Activated CD4-positive, CD25-positive, alpha-beta regulatory T cell treated with anti-CD3 and anti-CD28 coated beads, Interleukin-2, amount 50 U/mL, for 24 hours (primary cell): ENCODE measurements around the gene ZHX3.

ENCODE experiments used
- ATAC-seq, 2 donors: fragments of 150-1000 bp; cut with Tn5 transposase; one replicate each; pipeline ENCODE4 v1.10.0; 2021; ENCODE audit warnings: mild to moderate bottlenecking in 1 of 2, moderate library complexity in 1 of 2

The ZHX3 gene

GRCh38 chr20:41168281-41169161, 149.0 kb downstream of the ZHX3 start:
- no peak for ATAC-seq

GRCh38 chr20:41167481-41168253, 149.9 kb downstream of the ZHX3 start:
- no peak for ATAC-seq

GRCh38 chr20:41167118-41167470, 150.4 kb downstream of the ZHX3 start:
- no peak for ATAC-seq

- no peak for ATAC-seq
Measured at GRCh38 chr20:41166201-41167117, 151.1 kb downstream of the ZHX3 start.

- ATAC-seq, result no peak
Measured at GRCh38 chr20:41165001-41165882, 152.3 kb downstream of the ZHX3 start.

GRCh38 chr20:41163821-41164220, 153.7 kb downstream of the ZHX3 start:
- ATAC-seq, result no peak

GRCh38 chr20:41162396-41162795, 155.1 kb downstream of the ZHX3 start:
- no peak for ATAC-seq

GRCh38 chr20:41161886-41162285, 155.6 kb downstream of the ZHX3 start:
- ATAC-seq, result no peak

GRCh38 chr20:41160686-41161085, 156.8 kb downstream of the ZHX3 start:
- ATAC-seq, result no peak

- ATAC-seq, result no peak
Measured at GRCh38 chr20:41159547-41159946, 158.0 kb downstream of the ZHX3 start.

- no peak for ATAC-seq
Measured at GRCh38 chr20:41158082-41158625, 159.4 kb downstream of the ZHX3 start.

GRCh38 chr20:41155261-41155660, 162.3 kb downstream of the ZHX3 start:
- no peak for ATAC-seq

GRCh38 chr20:41154436-41155176, 162.9 kb downstream of the ZHX3 start:
- no peak for ATAC-seq

GRCh38 chr20:41152108-41152757, 165.3 kb downstream of the ZHX3 start:
- no peak for ATAC-seq

GRCh38 chr20:41151134-41151869, 166.2 kb downstream of the ZHX3 start:
- no peak for ATAC-seq

GRCh38 chr20:41150664-41151063, 166.9 kb downstream of the ZHX3 start:
- ATAC-seq, result peak; percentile 35 to 37

- ATAC-seq, result no peak
Measured at GRCh38 chr20:41148942-41149341, 168.6 kb downstream of the ZHX3 start.

GRCh38 chr20:41147767-41148191, 169.8 kb downstream of the ZHX3 start:
- ATAC-seq, result no peak

GRCh38 chr20:41145821-41146620, 171.5 kb downstream of the ZHX3 start:
- no peak for ATAC-seq
